HG03064 (cell line): ENCODE results near the gene USP6.
"Not testable (repeated sequence)": the region's sequence is repeated elsewhere in the genome, so short reads cannot be mapped to it uniquely, and the experiment has no call there.

Experiments used
- ATAC-seq: cut with Tn5 transposase; IDR thresholded peaks from one replicate; pipeline ENCODE4 v1.9.1; 2021; ENCODE audit warnings: low read depth; ENCODE audit not compliant: unreplicated experiment

USP6 gene

DNA sequence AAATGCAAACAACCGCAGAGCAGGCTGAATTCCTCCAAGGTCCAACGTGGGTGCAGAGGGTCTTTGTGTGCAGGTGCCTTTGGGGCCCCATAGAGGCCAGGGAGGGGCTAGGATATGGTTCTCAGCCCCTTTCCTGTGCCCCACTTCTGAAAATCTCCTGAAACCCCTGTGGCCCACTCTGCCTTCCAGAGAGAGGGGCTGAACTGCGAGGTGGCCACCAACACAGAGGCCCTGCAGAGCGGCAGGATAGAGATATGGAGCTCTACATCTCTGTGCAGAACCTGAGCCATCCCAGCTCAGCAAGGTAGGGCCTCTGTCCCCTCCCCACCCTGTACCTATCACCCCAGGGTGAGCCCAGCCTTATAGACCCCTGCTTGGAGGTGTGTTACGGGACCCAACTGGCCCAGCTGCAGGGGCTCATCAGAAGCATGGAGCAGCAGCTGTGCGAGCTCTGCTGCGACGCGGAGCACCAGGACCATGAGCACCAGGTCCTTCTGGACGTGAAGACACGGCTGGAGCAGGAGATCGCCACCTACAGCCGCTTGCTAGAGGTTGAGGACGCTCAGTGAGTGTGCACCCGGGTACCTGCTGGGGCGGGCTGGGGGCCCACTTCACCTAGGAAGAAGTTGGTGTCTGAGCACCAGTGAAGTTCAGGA, 5.5 kb downstream of the USP6 start:
- ATAC-seq = no peak

DNA sequence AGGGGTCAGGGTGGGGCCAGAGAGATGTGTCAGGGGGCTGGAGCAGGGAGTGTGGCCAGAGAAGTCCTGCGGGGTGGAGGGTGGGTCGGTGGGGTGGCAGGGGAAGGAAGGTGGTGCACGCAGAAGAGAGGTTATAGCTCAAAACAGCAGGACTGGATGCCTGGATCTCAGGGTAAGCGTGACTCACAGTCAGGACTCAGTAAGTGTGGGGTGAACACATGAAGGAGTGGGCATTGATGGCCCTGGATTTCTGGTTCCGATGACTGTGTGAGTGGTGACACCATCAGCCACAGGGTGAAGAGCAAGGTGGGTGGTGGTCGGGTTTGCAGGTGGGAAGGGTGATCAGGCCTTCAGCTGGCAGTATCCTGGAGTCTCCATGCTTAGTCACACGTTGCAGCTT, 6.2 kb downstream of the USP6 start:
- ATAC-seq = not testable (repeated sequence)

DNA sequence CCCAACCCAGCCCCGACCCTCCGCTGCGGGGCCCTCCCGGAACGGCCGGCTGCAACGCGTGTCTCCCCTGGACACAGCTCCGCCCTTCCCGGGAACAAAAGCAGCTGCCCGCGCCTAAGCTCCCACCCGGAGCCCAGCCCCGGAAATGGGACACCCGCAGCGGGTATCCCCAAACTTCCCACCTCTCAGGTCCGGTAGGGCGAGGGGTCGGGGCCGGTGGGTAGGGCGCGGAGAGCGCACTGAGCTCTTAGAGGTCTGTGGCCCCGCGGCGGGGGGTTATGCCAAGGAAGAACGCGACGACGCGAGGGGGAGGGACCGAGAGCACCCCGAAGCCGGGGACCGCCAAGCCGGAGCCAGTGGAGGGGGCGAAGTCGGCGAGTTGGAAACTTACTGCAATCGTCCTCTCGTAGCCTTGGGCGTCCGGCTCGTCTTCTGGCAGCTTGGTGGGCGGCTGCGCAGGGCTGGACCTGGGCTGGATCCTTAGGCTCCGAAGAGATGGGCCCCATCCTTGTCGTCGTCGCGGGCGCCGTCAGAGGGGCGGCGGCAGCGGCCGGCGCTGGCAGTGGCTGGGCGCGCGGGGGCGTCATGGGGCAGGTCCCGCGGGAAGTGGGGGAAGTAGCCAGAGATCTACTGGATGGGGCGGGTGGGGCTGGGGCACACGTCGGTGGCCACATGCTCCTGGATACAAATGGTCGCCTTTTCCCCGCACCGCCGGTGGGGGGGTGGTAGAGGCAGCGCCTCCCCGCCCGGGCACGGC, 6.9 kb downstream of the USP6 start:
- ATAC-seq = no peak

DNA sequence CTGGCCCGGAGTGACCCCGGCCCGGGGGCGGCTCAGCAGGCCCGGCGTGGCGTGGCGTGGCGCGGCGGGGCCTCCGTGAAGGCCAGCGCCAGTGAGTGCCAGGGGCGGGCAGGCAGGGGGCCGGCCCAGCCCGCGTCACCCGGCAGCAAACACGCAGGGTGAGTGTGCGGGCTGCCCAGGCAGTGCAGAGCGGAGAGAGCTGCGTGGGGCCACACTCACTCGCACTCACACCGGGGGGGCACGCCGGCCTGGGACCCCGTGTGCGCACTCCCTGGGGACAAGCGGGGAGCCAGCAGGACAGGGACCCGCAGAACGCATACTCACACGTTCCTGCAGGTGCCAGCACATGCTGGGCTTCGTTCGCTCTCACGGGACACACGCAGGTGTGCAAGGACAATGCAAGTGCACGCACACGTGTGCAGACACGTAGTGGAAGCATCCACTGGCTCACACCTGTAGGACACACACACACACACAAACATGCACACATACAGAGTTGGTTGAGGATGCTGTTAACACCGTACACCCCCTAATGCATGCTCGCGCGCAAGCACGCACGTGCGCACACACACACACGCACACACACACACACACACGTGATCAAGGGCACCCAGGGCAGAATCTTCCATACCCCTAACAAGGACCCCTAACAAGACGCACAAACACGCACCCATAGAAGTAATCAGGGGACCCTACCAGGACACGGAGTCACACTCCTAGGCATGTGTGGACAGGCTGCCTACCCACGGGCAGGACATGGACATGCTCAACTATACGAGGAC, 7.7 kb downstream of the USP6 start:
- no peak for ATAC-seq

DNA sequence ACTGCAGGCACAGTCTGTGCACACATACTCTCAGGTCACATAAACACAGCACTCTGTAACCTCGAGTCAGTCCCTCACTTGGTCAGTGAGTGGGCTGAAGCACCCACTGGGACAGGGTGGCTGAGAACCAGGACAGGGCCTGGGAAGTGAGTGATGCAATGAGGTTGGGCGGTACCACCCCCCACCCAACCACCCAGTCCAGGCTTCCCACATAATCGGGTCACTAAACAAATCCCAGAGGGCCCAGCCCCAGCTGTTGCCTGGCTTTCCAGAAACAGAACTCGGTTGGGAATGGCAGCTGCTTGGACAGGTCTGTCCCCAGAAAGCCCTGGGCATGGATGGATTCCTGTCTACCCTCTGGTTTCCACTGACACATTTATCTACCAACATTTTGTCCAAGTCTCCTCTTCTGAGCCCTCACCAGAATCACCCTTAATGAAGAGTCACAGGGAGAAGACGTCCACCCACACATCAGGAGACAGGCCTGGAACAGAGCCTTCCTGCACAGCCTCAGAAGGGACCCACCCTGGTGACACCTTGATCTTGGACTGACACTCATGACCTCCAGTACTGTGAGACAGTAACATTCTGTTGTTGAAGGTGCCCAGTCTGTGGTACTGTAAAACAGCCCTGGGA, 8.4 kb downstream of the USP6 start:
- ATAC-seq = not testable (repeated sequence)

DNA sequence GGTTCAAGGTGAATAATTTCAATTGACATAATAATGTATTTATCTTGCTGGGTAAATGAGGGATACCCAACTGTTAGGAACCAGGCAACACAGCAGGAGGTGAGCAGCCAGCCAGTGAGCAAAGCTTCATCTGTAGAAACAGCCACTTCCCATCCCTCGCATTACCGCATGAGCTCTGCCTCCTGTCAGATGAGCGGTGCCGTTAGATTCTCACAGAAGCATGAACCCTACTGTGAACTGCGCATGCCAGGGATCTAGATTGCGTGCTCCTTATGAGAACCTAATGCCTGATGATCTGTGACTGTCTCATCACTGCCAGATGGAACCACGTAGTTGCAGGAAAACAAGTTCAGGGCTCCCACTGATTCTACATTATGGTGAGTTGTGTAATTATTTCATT, 9.1 kb downstream of the USP6 start:
- not testable (repeated sequence) for ATAC-seq

DNA sequence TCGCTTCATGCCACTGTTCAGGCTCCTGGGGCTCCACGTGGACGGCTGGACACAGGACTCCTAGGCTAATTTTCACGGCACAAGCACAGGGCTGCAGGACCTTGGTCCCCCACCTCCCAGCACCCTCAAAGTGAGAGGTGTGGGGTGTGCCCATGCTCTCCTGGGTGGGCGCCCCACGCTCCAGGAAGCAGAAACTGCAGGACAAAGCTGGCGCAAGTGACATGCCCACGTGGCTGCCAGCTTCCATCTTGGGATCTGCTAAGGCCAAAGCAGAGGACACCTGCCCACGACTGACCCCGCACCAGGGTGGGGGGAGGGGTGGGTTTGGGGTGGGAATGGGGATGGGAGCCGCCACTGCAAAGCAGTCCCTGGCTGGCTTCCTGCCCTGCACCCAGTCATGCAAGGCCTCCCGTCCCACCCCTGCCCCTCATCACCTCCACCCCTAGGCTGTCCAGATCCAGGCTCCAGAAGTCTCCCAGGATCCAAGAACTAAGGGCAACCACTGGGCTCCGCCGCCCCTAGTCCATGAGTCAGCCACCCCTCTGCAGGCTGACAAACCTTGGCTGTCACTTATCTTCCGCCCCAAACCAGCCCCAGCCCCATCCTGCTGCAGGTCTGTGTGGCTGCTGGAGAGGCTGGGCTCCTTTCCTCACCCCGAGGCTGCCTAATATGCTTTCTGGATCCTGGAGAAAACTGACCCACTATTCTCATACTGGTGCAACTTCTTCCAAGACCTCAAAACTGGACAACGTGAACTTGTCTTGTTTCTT, 11.1 kb downstream of the USP6 start:
- ATAC-seq = no peak

DNA sequence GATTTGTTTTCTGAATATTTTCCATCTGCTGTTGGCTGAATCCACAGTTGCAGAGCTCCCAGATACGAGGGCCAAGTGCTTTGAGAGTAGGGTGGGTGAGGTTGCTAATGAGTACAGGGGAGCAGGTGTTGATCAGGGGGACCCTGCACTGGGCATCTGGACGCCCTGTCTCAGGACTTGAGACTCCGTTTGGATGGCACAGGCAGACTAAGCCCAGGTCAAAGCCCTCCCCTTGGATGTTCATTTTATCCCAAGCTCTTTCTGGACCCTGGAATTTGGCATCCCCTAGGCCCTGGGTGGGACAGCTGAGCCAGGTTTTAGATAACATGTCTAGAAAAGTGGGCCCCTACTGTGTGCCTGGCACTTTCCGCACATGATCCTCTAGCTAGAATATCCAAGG, 12.1 kb downstream of the USP6 start:
- ATAC-seq = no peak

DNA sequence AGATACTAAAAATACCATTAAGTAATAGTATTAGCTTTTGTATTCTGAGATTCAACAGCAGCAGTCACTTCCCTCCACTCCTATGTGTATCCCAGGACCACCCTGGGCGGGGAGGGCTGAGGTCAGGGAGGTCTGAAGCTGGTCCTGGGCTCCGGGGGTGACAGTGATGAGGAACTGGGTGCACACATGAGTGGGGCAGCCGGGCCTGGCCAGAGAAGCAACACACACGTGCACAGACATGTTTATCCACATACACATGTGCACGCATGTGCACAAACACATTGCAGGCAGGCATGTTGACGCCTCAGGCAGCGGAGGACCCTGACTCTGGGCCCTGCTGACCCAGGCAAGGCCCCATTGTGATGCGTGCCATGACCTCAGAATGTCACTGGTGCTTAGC, 12.6 kb downstream of the USP6 start:
- not testable (repeated sequence) for ATAC-seq

DNA sequence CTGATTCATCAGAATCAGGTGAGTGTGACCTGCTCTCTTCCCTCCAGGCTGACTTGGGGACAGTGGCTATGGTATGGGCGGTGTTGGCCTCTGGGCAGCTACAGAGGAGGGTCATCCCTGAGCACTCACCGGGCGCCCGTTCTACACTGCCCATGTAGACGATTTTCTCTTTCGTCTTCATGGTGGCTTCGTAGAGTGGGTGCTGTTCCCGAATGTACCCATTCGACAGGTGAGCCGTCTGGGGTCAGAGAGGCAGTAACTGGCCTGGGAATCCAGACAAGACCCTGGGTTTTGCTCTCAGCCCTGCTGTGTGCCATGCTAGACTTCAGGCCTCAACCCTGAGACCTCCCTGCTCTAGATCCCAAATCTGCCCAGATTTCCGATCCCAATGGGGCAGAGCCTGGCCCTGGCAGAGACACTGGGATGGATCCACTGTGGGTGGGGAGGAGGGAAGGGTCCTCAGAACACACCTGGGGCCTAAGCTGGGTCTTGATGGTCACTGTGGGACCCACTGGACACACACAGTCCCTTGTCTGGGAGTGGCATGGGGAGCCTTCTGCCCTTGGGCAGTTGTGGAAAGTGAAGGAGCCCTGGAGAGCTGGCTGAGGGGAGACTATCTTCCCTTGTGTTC, 13.2 kb downstream of the USP6 start:
- no peak for ATAC-seq

DNA sequence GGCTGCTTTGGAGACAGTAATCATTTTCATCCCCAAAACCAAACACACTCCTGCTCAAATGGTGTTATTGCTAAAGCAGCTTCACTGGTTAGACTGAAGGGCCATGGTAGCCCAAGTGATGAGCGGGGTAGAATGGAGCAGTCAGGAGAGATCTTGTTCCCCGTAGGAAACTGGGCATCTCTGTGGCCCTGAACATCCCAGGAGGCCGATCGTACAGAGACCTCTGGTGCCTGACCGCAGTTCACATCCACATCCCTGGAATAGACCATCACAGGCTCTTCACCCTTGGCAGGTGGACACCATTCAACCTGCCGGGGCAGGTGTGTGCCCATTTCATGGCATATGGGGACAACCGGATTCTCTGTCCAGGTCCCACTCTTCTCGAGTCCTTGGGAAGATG, 13.9 kb downstream of the USP6 start:
- ATAC-seq = not testable (repeated sequence)

DNA sequence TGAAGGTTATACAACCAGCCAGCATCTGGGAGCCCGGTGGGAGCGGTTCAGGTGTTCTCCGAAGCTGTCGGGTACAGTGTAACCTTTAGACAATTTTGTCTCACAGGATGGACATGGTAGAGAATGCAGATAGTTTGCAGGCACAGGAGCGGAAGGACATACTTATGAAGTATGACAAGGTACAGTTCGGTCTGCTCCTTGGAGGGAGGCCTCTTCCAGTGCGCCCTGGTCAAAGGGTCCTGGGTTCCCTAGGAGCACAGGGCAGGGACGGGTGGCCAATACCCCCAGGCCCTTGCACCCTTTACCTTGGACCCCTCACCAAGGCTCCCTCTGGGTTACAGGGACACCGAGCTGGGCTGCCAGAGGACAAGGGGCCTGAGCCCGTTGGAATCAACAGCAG, 14.4 kb downstream of the USP6 start:
- ATAC-seq = not testable (repeated sequence)

DNA sequence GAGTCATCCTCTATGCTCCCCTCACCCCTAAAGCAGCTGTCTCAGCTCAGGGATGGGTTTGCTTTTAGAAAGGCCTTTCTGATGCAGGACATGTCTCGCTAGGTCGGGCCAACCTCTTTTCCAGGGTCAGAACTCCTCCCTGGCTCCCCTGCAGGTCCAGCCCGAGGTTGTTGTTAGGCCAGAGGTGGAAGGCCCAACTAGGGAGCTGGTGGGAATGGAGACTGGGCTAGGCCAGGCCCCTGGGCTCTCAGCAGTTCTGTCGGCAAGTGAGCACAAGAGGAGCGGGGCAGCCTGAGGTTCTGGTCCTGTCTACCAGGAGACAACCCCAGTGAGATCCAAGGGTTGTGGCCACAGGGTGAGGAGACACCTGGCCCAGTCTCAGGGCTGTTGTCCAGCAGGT, 14.9 kb downstream of the USP6 start:
- ATAC-seq = not testable (repeated sequence)

DNA sequence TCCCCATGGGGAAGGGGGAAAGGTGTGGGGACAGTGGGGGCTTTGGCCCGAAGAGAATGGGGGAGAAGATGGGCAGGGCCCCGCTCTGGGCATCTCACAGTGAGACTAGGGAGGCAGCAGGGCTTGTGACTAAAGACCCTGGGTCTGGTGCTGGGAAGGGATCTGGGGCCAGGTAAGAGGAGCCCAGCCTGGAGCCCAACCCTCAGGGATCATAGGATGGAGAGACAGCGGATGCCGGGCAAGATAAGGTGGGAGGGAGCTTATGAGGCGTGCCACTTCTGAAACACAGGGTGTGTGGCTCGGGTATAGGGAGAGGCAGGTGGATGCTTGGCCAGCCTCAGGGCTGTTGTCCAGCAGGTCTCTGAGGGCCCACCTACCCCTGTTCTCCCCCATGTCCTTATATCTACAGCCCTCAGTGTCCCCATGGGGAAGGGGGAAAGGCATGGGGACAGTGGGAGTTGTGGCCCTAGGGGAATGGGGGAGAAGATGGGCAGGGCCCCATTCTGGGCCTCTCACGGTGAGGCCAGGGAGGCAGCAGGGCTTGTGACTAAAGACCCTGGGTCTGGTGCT, 15.4 kb downstream of the USP6 start:
- no peak for ATAC-seq

DNA sequence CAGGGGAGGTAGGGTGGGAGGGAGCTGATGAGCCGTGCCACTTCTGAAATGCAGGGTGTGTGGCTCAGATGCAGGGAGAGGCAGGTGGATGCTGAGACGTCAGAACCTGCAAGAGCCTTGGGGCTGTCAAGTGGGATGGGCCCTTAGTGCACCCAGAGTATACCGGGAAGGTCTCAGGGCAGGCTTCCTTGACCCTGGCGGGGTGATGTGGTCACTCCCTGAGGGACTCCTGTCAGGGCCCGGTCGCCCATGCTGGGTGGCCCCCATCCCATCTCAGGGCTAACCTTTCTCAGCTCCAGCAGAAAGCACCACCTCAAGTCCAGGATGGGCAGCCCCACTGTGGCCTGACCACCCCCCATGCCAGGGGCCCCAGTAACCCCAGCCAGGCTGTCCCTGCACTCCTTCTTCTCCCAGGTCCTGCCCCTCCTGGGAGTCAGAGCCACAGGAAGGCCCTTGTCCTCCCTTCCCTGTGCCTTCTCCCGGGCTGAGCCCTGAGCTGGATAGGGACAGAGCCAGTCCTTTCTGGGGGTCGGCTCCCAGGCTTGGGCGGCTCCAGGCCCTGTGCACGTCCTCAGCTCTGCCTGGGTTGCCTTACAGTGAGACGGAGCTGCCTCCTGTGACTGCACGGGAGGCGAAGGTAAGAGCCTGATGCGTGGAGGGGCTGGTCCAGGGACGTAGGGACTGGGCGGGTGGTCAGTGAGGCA, 16.1 kb downstream of the USP6 start:
- ATAC-seq = not testable (repeated sequence)

DNA sequence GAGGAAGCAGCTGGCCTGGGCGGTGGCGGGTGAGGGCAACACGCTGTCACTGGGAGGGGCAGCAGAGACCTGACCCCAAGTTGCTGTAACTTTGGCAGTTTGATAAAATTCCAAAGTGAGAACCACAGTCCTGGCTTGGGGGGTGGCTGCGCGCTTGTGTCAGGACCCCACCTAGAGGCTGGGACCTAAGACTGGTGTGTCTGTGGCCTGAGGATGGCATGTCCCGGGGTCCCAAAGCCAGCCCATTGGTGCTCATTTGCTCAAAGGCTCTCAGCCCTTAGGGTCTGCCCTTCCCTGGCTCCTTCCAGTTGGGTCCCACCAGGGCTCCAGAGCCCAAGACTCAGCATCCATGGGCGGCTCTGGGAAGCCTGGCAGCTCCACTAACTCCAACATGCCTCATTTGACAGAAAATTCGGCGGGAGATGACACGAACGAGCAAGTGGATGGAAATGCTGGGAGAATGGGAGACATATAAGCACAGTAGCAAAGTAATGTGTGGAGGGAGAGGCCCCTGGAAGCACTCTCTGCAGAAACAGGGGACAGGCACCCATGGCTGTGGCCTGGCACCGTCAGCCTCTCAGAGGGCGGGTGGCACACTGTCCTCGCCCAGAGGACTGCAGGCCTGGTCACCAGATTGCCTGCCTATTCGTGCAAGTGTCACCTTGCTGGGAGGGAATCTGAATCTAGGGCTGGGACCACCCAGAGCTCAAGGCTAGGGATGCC, 16.8 kb downstream of the USP6 start:
- ATAC-seq = not testable (repeated sequence)

DNA sequence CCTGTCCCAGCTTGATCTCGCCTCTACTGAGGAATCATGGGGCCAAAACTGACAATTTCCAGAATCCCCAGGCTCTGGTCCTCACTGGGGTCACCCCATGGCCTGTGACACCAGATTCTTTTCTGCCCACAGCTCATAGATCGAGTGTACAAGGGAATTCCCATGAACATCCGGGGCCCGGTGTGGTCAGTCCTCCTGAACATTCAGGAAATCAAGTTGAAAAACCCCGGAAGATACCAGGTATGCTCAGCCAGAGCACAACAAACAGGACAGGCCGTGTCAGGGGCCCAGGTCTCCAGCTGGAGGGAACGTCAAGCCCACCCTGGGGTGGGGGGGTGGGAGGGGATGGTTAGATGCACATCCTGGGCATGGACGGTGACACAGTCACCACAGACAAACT, 17.5 kb downstream of the USP6 start:
- no peak for ATAC-seq

DNA sequence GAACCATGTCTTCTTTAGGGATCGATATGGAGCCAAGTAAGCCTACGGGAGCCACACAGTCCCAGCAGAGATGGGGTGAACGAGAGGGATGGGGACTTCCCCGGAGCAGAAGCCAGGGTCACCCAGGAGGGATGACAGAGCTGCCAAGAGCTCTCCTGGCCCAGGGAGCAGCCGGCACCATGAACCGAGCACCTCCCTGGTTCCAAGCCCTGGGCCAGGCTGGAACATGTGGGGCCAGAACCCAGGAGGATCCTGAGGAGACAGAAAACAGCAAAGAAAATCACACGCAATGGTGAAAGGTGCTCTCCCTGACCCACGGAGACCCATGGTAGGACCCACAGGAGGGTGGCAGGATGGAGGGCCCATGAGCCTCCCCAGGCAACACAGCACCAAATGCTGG, 18.1 kb downstream of the USP6 start:
- not testable (repeated sequence) for ATAC-seq
